K562 (cell line): ENCODE measurements around the gene YIPF2. TPM values are rescaled to one million over a fixed set of nuclear protein-coding genes. Genes with fewer than 3 reads are reported as not detected.

Experiments used
- ARID3B ChIP-seq: fragments of 250-450 bp; sonication (Bioruptor Pico); IDR thresholded peaks from 2 replicates; pipeline ENCODE4 v1.4.0; 2020; ENCODE audit warnings: borderline replicate concordance
- PPARD ChIP-seq: fragments of 250-450 bp; sonication (Bioruptor Pico); IDR thresholded peaks from 2 replicates; pipeline ENCODE4 v1.8.0; 2022; ENCODE audit warnings: inconsistent platforms, mild to moderate bottlenecking, moderate library complexity
- SLC30A9 ChIP-seq: fragments of 250-450 bp; sonication (Bioruptor Pico); IDR thresholded peaks from 2 replicates; pipeline ENCODE4 v1.8.0; 2022; ENCODE audit warnings: mild to moderate bottlenecking, moderate library complexity
- ZKSCAN1 ChIP-seq: fragments of 150-350 bp; IDR thresholded peaks from 2 replicates; pipeline ENCODE4 v1.6.1; 2016; ENCODE audit warnings: low read depth, low read length
- ZMIZ1 ChIP-seq, 2 experiments: fragments of 150-350 bp in 1 of 2; IDR thresholded peaks; 2 replicates each; pipeline ENCODE4 v1.6.1; 2012 to 2016; ENCODE audit warnings: low read depth in 2 of 2, low read length in 2 of 2, mild to moderate bottlenecking in 1 of 2, moderate library complexity in 1 of 2
- ZNF124 ChIP-seq: sonication (generic); formaldehyde crosslinking; IDR thresholded peaks from 2 replicates; pipeline ENCODE4 v1.8.1; 2022; ENCODE audit warnings: missing genetic modification reagents
- polyA plus RNA-seq, 8 experiments: library from polyadenylated mRNA; depleted of rRNA in 4 of 8; stranded (reverse) in 5 of 8; unstranded in 3 of 8; fragments of >200 nt; fragmentation: Nextera tagmentation in 2 of 8; fragmentation: Illumina TruSeq in 1 of 8; extraction: Ambion mirVana in 2 of 8; extraction: Trizol in 1 of 8; gene quantifications; 2 replicates each; pipeline versions ENCODE4 v1.2.1 to v1.2.3, GENCODE V29; 2011 to 2014; ENCODE audit warnings: inconsistent platforms in 1 of 8, missing spikeins in 1 of 8
- total RNA-seq, 7 experiments: library from RNA; depleted of rRNA in 6 of 7; stranded (reverse); fragments of >200 nt in 6 of 7; fragmentation: Illumina TruSeq in 2 of 7; extraction: Trizol in 2 of 7; gene quantifications; 2 replicates each; pipeline versions ENCODE4 v1.2.1 to v1.2.3, GENCODE V29; 2011 to 2021; ENCODE audit warnings: low replicate concordance in 1 of 7
- TF ChIP-seq, protein P1 (sequence below): sonication (generic); formaldehyde crosslinking; IDR thresholded peaks from 2 replicates; pipeline ENCODE4 v1.8.1; 2023; ENCODE audit warnings: mild to moderate bottlenecking, missing genetic modification reagents, moderate library complexity

Gene YIPF2
- total and polyA plus RNA-seq, 9 of the 15 experiments (the other 6 are each of a cell fraction or from before 2014, with no cell fraction given): 1.3 to 65.2 (median 31.6) TPM

DNA sequence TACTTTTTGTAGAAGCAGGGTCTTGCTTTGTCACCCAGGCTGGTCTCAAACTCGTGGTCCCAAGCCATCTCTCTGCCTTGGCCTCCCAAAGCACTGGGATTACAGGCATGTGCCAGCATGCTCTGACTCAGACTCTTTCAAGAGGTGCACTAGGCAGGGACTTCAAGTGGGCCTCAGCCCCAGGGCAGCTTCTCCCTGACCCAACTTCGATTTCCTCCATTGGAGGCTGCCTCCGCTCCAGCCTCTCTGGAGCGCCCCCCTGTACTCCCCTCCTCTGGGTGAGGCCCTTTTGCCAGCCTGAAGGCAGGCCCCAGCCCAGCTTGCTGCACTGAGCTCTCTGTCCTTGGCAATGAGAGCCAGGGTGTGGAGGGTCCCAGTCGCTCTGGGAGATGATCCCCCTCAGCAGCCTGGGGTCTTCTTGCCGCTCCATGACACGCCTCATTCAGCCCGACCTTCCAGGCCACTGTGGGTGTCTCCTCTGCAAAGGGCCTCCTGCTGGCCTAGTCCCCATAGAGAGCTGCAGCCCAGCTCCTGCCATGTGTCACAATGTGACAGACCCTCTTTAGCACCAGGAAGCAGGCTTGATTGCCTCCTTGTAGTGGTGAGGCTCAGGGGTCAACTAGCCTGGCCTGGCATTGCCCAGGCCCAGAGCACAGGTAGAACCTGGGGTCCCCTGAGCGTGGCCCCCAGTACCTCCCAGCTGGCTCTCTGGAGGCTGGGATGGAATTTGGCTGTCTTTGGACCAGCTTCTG, 40.6 kb downstream of the YIPF2 start (continued):
- TF ChIP-seq PPARD (CRISPR knock-in tag) (no peak), SLC30A9 (CRISPR knock-in tag) (no peak), ARID3B (CRISPR knock-in tag) (no peak), ZKSCAN1 (no peak), ZMIZ1 (IDR thresholded peaks at IDR 0.05; ENCODE audit: low read depth in 2 of 2, low read length in 2 of 2) (no peak), ZNF124 (CRISPR knock-in tag) (no peak)
- TF ChIP-seq, protein P1, sequence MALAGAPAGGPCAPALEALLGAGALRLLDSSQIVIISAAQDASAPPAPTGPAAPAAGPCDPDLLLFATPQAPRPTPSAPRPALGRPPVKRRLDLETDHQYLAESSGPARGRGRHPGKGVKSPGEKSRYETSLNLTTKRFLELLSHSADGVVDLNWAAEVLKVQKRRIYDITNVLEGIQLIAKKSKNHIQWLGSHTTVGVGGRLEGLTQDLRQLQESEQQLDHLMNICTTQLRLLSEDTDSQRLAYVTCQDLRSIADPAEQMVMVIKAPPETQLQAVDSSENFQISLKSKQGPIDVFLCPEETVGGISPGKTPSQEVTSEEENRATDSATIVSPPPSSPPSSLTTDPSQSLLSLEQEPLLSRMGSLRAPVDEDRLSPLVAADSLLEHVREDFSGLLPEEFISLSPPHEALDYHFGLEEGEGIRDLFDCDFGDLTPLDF (CRISPR knock-in tag): no peak
